GM12874 (cell line): ENCODE results near the gene BCAS3.

Source experiments
- TF ChIP-seq, protein P1 (sequence below): IDR thresholded peaks from 2 replicates; pipeline ENCODE4 v1.5.1; 2011; ENCODE audit warnings: low read depth, mild to moderate bottlenecking, control low read depth, low read length, moderate library complexity; ENCODE audit not compliant: insufficient read depth

BCAS3 gene

DNA sequence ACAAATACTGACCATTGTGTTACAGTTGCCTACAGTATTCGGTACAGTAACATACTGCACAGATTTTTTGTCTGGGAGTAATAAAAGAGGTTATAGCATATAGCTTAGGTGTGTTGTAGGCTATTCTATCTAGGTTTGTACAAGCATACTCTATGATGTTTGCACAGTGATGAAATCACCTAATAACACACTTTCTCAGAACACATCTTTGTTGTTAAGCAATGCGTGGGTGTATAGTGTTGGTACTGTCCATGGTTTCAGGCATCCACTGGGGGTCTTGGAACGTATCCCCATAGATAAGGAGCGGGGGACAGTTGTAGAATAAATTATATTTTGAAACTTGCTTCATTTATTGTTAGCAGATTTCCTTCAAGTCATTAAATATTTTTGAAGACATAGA, 428.7 kb downstream of the BCAS3 start:
- TF ChIP-seq, protein P1, sequence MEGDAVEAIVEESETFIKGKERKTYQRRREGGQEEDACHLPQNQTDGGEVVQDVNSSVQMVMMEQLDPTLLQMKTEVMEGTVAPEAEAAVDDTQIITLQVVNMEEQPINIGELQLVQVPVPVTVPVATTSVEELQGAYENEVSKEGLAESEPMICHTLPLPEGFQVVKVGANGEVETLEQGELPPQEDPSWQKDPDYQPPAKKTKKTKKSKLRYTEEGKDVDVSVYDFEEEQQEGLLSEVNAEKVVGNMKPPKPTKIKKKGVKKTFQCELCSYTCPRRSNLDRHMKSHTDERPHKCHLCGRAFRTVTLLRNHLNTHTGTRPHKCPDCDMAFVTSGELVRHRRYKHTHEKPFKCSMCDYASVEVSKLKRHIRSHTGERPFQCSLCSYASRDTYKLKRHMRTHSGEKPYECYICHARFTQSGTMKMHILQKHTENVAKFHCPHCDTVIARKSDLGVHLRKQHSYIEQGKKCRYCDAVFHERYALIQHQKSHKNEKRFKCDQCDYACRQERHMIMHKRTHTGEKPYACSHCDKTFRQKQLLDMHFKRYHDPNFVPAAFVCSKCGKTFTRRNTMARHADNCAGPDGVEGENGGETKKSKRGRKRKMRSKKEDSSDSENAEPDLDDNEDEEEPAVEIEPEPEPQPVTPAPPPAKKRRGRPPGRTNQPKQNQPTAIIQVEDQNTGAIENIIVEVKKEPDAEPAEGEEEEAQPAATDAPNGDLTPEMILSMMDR = no peak

DNA sequence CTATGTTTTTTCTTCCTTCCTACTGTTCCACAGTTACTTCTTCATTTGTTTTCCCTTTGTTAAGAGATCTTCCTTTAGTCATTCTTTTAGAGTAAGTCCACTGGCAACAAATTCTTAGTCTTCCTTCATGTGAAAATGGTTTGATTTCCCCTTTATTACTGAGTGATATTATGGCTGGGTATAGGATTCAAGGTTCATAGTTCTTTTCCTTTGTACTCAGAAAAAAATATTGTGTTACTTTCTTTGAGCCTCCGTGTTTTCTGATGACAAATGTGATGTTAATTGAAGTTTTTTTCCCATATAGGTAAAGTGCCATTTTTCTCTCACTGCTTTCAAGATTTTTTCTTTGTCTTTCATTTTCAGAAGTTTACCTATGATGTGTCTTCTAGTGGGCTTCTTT, 438.9 kb downstream of the BCAS3 start:
- TF ChIP-seq, protein P1 = no peak

DNA sequence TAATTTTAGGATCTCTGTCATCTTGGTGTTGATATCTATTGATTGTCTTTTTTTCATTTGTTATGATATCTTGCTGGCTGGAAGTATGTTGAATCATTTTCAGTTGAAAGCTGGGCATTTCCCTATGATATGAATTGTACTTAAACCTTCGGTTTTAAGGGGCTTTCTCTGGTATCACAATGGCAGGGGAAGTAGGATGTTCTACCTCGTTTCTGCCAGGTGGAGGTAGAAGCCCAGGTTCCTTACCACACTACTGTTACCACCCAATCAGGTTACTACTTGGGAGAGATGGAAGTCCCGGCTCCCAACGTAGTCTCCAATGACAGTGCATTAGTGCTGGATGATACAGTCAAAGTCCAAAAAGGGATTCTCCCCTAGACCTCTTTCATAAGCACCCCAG, 440.3 kb downstream of the BCAS3 start:
- TF ChIP-seq, protein P1 = no peak

DNA sequence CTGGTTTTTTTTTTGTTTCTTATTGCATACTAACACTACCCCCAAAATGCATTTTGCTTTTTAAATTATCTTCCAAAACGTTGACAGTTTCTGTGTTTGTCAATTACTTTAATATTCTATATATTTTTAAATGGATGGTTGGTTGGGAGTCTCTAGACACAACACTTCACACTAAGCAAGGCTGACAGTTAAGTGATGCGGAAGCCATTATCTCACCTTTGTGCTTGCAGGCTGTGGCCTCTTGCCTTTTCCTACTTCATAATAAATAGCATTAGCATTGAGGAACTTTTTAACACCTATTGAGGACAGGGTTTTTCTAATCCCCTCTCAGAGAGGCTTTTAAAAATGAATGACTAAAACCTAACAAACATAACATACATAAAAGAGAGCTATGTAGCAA, 441.2 kb downstream of the BCAS3 start:
- TF ChIP-seq, protein P1 = no peak

DNA sequence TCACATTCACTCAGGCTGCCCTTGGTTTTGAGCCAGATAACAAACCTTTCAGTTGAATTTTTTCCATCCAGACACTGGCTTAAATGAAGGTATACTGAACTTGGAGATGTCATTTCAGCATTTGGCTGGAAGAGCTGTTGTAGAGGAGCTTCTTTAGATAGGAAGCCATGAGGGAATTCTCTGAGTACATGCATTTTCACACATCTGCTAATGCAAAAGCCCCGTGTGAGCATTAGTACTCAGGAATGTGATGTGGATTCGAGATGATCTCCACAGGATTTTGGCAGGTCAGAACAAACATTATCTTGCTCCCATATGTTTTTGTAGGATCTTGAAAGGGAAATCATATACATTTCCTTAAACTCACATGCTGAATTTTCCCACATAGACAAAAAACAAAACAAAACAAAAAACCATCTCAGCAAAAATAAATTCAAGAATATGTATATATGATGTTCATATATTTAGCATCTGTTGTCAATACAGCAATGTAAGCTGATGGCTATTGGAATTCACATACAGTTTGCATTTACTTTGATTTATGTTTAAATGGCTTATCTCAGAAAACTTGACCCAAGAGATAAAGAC, 444.8 kb downstream of the BCAS3 start:
- TF ChIP-seq, protein P1 = no peak

DNA sequence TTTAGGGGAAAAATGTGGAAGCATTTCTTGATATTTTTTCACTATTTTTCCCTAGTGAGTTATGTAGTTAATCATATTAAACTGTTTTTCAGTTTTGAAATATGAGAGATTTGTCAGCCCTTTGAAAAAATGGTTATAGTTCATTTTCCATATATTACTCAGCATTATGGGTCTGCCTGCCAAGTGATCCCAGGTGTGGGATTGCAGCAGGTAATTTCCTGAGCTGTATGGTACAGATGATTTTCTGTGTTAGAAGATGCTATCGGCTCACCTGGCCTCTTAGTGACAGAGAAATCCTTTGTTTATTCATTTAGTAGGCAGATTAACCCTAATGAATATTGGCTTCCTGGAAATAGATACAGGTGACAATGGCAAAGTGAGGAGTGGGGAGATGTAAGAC, 446.9 kb downstream of the BCAS3 start:
- TF ChIP-seq, protein P1 = no peak

DNA sequence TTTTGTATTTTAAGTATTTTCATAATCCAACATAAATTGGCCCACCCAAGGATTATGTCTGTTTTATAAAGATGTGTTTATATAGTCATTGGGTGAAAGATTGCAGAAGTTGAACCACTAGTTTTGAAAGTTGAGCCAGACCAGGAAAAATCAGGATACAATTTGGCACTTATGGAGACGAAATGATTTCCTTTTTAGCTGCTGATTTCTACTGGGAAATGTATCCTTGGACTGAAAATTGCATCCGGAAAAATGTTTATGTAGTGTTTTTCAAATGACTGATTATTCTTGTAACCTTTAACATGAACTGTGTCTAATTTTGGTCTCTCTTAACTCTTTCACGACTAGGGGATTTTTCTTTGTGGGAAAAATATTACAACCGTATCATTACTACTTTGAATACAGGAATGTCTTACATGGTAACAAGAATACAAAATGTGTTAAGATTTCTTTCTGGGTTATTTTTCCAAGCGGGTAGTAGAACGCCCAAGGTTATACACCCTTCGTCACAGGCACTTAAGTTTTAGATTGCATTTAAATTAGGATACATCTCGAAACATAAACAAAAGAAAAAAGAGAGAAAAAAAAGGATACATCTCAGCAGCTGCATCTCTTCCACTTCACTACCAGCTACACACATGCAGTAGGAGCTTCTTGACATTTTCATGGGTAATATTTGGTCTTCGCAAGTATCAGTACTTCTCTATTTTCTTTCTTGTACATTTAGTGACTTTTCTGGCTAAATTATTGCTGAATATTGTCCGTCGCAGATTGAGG, 449.0 kb downstream of the BCAS3 start:
- TF ChIP-seq, protein P1 = no peak
